WTC11 (cell line): Measurements from ENCODE around the gene PTPN11. TPM values are rescaled to one million over a fixed set of nuclear protein-coding genes. Genes with fewer than 3 reads are reported as not detected.

ENCODE experiments used
- ATAC-seq: fragments of 200-7000 bp; cut with Tn5 transposase; 2 replicates; pipeline ENCODE4 v1.10.0; 2021; ENCODE audit warnings: mild to moderate bottlenecking, moderate library complexity
- CTCF ChIA-PET: fragments of 300-600 bp; sonication (Branson Sonifier 250); formaldehyde crosslinking; loops from one replicate; lab custom pipeline; 2021; ENCODE audit warnings: antibody characterized with exemption; lab: Charles Lee
- POLR2A ChIA-PET: fragments of 350-600 bp; sonication (Branson Sonifier 250); formaldehyde crosslinking; loops from one replicate; lab custom pipeline; 2021; ENCODE audit warnings: antibody characterized with exemption; lab: Charles Lee
- DNase-seq: peaks from one replicate; pipeline ENCODE4 v3.0.0; 2021; ENCODE audit warnings: low spot score
- H3K27ac Mint-ChIP-seq: 2 replicates; pipeline ENCODE4 v1.8.0; 2021; ENCODE audit warnings: mixed read lengths
- H3K27me3 Mint-ChIP-seq: 2 replicates; pipeline ENCODE4 v1.8.0; 2021; ENCODE audit warnings: low read depth, mild to moderate bottlenecking, moderate library complexity, mixed read lengths
- H3K36me3 Mint-ChIP-seq: 2 replicates; pipeline ENCODE4 v1.8.0; 2021; ENCODE audit warnings: mixed read lengths
- H3K4me1 Mint-ChIP-seq: 2 replicates; pipeline ENCODE4 v1.8.0; 2022; ENCODE audit warnings: mixed read lengths
- H3K4me3 Mint-ChIP-seq: 2 replicates; pipeline ENCODE4 v1.8.0; 2021; ENCODE audit warnings: mild to moderate bottlenecking, moderate library complexity, mixed read lengths
- H3K9me3 Mint-ChIP-seq: 2 replicates; pipeline ENCODE4 v1.8.0; 2021; ENCODE audit warnings: mixed read lengths
- PRDM15 ChIP-seq: sonication (generic); formaldehyde crosslinking; IDR thresholded peaks from 2 replicates; pipeline ENCODE4 v1.8.0; 2022; ENCODE audit warnings: missing genetic modification reagents
- RELA ChIP-seq: sonication (generic); formaldehyde crosslinking; IDR thresholded peaks from 2 replicates; pipeline ENCODE4 v1.8.1; 2022; ENCODE audit warnings: missing genetic modification reagents, mild to moderate bottlenecking, borderline replicate concordance
- SOX15 ChIP-seq: fragments of 250-450 bp; sonication (Bioruptor Pico); IDR thresholded peaks from 2 replicates; pipeline ENCODE4 v1.9.0; 2021; ENCODE audit warnings: mild to moderate bottlenecking
- TP53 ChIP-seq: sonication (generic); formaldehyde crosslinking; IDR thresholded peaks from 2 replicates; pipeline ENCODE4 v1.8.1; 2023; ENCODE audit warnings: mild to moderate bottlenecking, missing genetic modification reagents
- ZNF281 ChIP-seq: sonication (generic); formaldehyde crosslinking; IDR thresholded peaks from 2 replicates; pipeline ENCODE4 v1.8.0; 2023; ENCODE audit warnings: mild to moderate bottlenecking, missing genetic modification reagents
- ZNF425 ChIP-seq: fragments of 250-450 bp; sonication (Bioruptor Pico); conservative IDR thresholded peaks from 2 replicates; pipeline ENCODE4 v1.9.0; 2021; ENCODE audit warnings: mild to moderate bottlenecking
- total RNA-seq: library from RNA; stranded (reverse); gene quantifications from 3 replicates; pipeline ENCODE4 v1.2.3, GENCODE V29; 2021
- TF ChIP-seq, protein P1 (sequence below): fragments of 250-450 bp; sonication (Bioruptor Pico); IDR thresholded peaks from 2 replicates; pipeline ENCODE4 v1.9.0; 2021; ENCODE audit warnings: mild to moderate bottlenecking, borderline replicate concordance
- TF ChIP-seq, protein P2 (sequence below): sonication (generic); formaldehyde crosslinking; conservative IDR thresholded peaks from 2 replicates; pipeline ENCODE4 v1.8.1; 2023; ENCODE audit warnings: mild to moderate bottlenecking, low read depth, missing genetic modification reagents, moderate library complexity

PTPN11 gene
- total RNA-seq, 1 experiment from 2014 or later: 112 TPM

DNA sequence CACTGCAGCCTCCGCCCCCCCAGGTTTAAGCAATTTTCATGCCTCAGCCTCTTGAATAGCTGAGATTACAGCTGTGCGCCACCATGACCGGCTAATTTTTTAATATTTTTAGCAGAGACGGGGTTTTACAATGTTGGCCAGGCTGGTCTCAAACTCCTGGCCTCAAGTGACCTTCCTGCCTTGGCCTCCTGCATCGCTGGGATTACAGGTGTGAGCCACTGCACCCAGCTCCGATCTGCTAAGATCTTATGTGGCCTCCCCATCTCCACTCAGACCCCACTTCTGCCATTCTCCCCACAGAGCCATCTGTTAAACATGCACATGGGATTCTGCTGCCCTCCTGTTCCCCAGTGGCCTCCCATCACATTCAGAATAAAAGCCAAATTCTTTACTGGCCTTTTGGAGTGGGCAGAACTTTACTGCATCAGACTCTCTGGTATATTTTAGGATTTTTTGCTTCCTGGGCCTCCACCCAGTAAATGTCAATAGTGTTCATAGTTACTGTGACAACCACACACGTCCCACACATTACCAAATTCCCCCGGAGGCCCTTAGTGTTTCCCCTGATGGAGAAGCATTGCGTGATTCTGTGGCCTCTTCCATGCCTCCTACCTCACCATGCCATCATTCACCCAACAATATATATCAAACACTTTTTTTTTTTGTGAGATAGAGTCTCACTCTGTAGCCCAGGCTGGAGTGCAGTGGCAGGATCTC lies 96.3 kb downstream of the PTPN11 start (continued):
- no peak for TF ChIP-seq ZNF425 (CRISPR knock-in tag)
- TF ChIP-seq, protein P1, sequence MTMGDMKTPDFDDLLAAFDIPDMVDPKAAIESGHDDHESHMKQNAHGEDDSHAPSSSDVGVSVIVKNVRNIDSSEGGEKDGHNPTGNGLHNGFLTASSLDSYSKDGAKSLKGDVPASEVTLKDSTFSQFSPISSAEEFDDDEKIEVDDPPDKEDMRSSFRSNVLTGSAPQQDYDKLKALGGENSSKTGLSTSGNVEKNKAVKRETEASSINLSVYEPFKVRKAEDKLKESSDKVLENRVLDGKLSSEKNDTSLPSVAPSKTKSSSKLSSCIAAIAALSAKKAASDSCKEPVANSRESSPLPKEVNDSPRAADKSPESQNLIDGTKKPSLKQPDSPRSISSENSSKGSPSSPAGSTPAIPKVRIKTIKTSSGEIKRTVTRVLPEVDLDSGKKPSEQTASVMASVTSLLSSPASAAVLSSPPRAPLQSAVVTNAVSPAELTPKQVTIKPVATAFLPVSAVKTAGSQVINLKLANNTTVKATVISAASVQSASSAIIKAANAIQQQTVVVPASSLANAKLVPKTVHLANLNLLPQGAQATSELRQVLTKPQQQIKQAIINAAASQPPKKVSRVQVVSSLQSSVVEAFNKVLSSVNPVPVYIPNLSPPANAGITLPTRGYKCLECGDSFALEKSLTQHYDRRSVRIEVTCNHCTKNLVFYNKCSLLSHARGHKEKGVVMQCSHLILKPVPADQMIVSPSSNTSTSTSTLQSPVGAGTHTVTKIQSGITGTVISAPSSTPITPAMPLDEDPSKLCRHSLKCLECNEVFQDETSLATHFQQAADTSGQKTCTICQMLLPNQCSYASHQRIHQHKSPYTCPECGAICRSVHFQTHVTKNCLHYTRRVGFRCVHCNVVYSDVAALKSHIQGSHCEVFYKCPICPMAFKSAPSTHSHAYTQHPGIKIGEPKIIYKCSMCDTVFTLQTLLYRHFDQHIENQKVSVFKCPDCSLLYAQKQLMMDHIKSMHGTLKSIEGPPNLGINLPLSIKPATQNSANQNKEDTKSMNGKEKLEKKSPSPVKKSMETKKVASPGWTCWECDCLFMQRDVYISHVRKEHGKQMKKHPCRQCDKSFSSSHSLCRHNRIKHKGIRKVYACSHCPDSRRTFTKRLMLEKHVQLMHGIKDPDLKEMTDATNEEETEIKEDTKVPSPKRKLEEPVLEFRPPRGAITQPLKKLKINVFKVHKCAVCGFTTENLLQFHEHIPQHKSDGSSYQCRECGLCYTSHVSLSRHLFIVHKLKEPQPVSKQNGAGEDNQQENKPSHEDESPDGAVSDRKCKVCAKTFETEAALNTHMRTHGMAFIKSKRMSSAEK: no peak
- TF ChIP-seq TP53 (CRISPR knock-in tag): no peak
- no peak for TF ChIP-seq ZNF281 (CRISPR knock-in tag)
- no peak for TF ChIP-seq RELA (CRISPR knock-in tag)
- TF ChIP-seq, all 79 proteins: peak for 0

DNA sequence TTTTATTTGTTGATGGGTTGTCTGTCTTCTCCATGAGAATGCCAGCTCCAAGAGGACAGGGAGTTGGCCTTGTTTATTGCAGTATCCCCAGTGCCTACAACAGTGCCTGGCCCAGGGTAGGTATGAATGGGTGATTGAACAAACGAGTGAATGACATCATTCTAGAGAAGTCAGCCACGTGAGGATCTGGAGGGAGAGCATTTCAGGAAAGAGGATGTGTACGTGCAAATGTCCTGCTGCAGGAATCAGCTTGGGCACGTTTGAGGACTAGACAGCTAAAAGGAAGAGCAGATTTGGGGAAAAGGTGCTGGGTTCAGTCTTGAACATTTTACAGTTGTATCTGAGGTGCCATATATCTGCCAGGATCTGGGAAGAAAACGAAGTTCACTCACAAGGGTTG lies 97.1 kb downstream of the PTPN11 start:
- CTCF ChIA-PET: no interaction called here
- DNase-seq: no peak
- Mint-ChIP-seq H3K9me3 (peaks cover 5% of the 10 kb centered on the region), H3K27me3 (0 out of 2 replicates have a peak, but pooled peaks cover 3% of the 10 kb centered on the region), H3K36me3 (no peaks in the 10 kb centered on the region), H3K4me3 (no peak overlapping the region), H3K4me1 (peaks cover 3% of the 10 kb centered on the region; the same call in 1 of the 2 replicates), H3K27ac (no peak overlapping the region)
- no peak for ATAC-seq
- POLR2A ChIA-PET: no interaction called here
- TF ChIP-seq, protein P2, sequence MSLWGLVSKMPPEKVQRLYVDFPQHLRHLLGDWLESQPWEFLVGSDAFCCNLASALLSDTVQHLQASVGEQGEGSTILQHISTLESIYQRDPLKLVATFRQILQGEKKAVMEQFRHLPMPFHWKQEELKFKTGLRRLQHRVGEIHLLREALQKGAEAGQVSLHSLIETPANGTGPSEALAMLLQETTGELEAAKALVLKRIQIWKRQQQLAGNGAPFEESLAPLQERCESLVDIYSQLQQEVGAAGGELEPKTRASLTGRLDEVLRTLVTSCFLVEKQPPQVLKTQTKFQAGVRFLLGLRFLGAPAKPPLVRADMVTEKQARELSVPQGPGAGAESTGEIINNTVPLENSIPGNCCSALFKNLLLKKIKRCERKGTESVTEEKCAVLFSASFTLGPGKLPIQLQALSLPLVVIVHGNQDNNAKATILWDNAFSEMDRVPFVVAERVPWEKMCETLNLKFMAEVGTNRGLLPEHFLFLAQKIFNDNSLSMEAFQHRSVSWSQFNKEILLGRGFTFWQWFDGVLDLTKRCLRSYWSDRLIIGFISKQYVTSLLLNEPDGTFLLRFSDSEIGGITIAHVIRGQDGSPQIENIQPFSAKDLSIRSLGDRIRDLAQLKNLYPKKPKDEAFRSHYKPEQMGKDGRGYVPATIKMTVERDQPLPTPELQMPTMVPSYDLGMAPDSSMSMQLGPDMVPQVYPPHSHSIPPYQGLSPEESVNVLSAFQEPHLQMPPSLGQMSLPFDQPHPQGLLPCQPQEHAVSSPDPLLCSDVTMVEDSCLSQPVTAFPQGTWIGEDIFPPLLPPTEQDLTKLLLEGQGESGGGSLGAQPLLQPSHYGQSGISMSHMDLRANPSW: no peak
- no peak for TF ChIP-seq SOX15 (CRISPR knock-in tag)
- no peak for TF ChIP-seq PRDM15 (CRISPR knock-in tag)
